DND-41 (cell line): ENCODE data around the gene PROZ.

ENCODE experiments used
- CTCF ChIP-seq: IDR thresholded peaks from 2 replicates; pipeline ENCODE4 v1.5.1; 2012; ENCODE audit warnings: borderline replicate concordance, low read length, moderate library complexity, mild to moderate bottlenecking; ENCODE audit not compliant: poor library complexity, severe bottlenecking; ENCODE audit errors: extremely low read depth
- EZH2 ChIP-seq: IDR thresholded peaks from 3 replicates; pipeline ENCODE4 v1.6.1; 2012; ENCODE audit warnings: borderline replicate concordance, low read depth, mild to moderate bottlenecking, moderate library complexity, low read length, inconsistent platforms; ENCODE audit not compliant: severe bottlenecking

- TF ChIP-seq CTCF (no peak), EZH2 (no peak)
These were observed 14.2 kb upstream of the PROZ start for GRCh38 chr13:113144255-113144629.
